H1 (cell line): Measurements from ENCODE around the gene KCNQ1. TPM values are rescaled to one million over a fixed set of nuclear protein-coding genes. Genes with fewer than 3 reads are reported as not detected.
A peak's percentile ranks its signal among the peaks of the same experiment; 100 is the strongest.

ENCODE experiments used
- CTCF ChIA-PET: fragments of 300-600 bp; sonication (Branson Sonifier 250); formaldehyde crosslinking; loops from one replicate; lab custom pipeline; 2021; ENCODE audit not compliant: partially characterized antibody; lab: Charles Lee
- POLR2A ChIA-PET: fragments of 300-600 bp; sonication (Branson Sonifier 250); formaldehyde crosslinking; loops from one replicate; lab custom pipeline; 2021; ENCODE audit warnings: inconsistent platforms; ENCODE audit not compliant: partially characterized antibody; lab: Charles Lee
- DNase-seq, 2 experiments: peaks; one replicate each; pipeline versions ENCODE4 v3.0.0 to v3.0.0-alpha.2; 2010 to 2022; ENCODE audit warnings: low spot score in 2 of 2, low read depth in 1 of 2, mixed read lengths in 1 of 2
- FAIRE-seq: peaks from 2 replicates; lab custom pipeline; 2011; peaks lifted over from hg19 to GRCh38; lab: Jason Lieb, UNC
- H2AFZ ChIP-seq: 2 replicates; pipeline ENCODE4 v1.8.1; 2012; ENCODE audit warnings: low read length, inconsistent platforms
- H2AK5ac ChIP-seq: 2 replicates; pipeline ENCODE4 v1.6.1; 2013; ENCODE audit warnings: low read depth, low read length
- H2BK120ac ChIP-seq: replicated peaks from 2 replicates; pipeline ENCODE3; 2013; ENCODE audit warnings: low read depth, low read length, inconsistent platforms
- H2BK12ac ChIP-seq: 2 replicates; pipeline ENCODE4 v1.6.1; 2013; ENCODE audit warnings: low read depth, low read length
- H2BK15ac ChIP-seq: 2 replicates; pipeline ENCODE4 v1.6.1; 2013; ENCODE audit warnings: low read length
- H2BK20ac ChIP-seq: 2 replicates; pipeline ENCODE4 v1.6.1; 2013; ENCODE audit warnings: low read length
- H2BK5ac ChIP-seq: 2 replicates; pipeline ENCODE4 v1.6.1; 2013; ENCODE audit warnings: low read depth, low read length
- H3K14ac ChIP-seq: 2 replicates; pipeline ENCODE4 v1.6.1; 2013; ENCODE audit warnings: inconsistent platforms; ENCODE audit not compliant: insufficient read length
- H3K18ac ChIP-seq: 2 replicates; pipeline ENCODE4 v1.6.1; 2013; ENCODE audit warnings: low read length; ENCODE audit errors: extremely low read depth
- H3K23ac ChIP-seq: 2 replicates; pipeline ENCODE4 v1.6.1; 2013; ENCODE audit warnings: inconsistent platforms; ENCODE audit not compliant: insufficient read length
- H3K23me2 ChIP-seq: 2 replicates; pipeline ENCODE4 v1.6.1; 2013; ENCODE audit warnings: low read depth, low read length
- H3K27ac ChIP-seq: 2 replicates; pipeline ENCODE4 v1.6.1; 2011; ENCODE audit warnings: low read depth, low read length, inconsistent platforms
- H3K27me3 ChIP-seq, 4 experiments: replicated peaks in 1 of 4; 1 replicate in 1 of 4; 2 replicates in 3 of 4; pipeline versions ENCODE4 v1.6.1 to v1.8.1; 2011 to 2013; ENCODE audit warnings: low read length in 3 of 4, mild to moderate bottlenecking in 3 of 4, inconsistent platforms in 2 of 4, mixed read lengths in 2 of 4, moderate library complexity in 1 of 4; ENCODE audit not compliant: control insufficient read depth in 3 of 4, insufficient read depth in 3 of 4; ENCODE audit errors: extremely low read depth in 1 of 4
- H3K36me3 ChIP-seq, 4 experiments: 2 replicates each; pipeline versions ENCODE4 v1.6.1 to v1.8.1; 2011 to 2013; ENCODE audit warnings: mild to moderate bottlenecking in 4 of 4, low read length in 3 of 4, moderate library complexity in 2 of 4, control low read depth in 1 of 4, inconsistent platforms in 1 of 4; ENCODE audit not compliant: insufficient read depth in 4 of 4, control insufficient read depth in 2 of 4
- H3K4ac ChIP-seq: replicated peaks from 2 replicates; pipeline ENCODE3; 2013; ENCODE audit warnings: low read length, low read depth, mixed read lengths, inconsistent platforms; ENCODE audit not compliant: insufficient read length
- H3K4me1 ChIP-seq, 4 experiments: replicated peaks in 1 of 4; 1 replicate in 1 of 4; 2 replicates in 3 of 4; pipeline versions ENCODE4 v1.6.1 to v1.8.1; 2011 to 2013; ENCODE audit warnings: low read length in 3 of 4, inconsistent platforms in 2 of 4, mixed read lengths in 1 of 4; ENCODE audit not compliant: insufficient read depth in 4 of 4, control insufficient read depth in 3 of 4
- H3K4me2 ChIP-seq, 2 experiments: 2 replicates each; pipeline versions ENCODE4 v1.6.1 to v1.8.1; 2011 to 2013; ENCODE audit warnings: low read depth in 2 of 2, low read length in 2 of 2, control low read depth in 1 of 2, inconsistent platforms in 1 of 2, mild to moderate bottlenecking in 1 of 2; ENCODE audit not compliant: insufficient read depth in 1 of 2
- H3K4me3 ChIP-seq, 4 experiments: fragments of 200-600, 300-600 bp in 1 of 4; sonication (generic), shearing (Covaris generic), sonication (Bioruptor Twin) in 1 of 4; 2 replicates each; pipeline versions ENCODE4 v1.5.1 to v1.8.1; 2011 to 2016; ENCODE audit warnings: low read length in 4 of 4, low read depth in 3 of 4, control low read depth in 2 of 4, inconsistent platforms in 2 of 4, mild to moderate bottlenecking in 2 of 4, mixed read lengths in 1 of 4, moderate library complexity in 1 of 4; ENCODE audit not compliant: insufficient read depth in 2 of 4; ENCODE audit errors: extremely low read depth in 1 of 4
- H3K56ac ChIP-seq: replicated peaks from 2 replicates; pipeline ENCODE3; 2013; ENCODE audit warnings: low read depth, mild to moderate bottlenecking, mixed read lengths, low read length, inconsistent platforms; ENCODE audit not compliant: insufficient read length
- H3K79me1 ChIP-seq: 2 replicates; pipeline ENCODE4 v1.6.1; 2013; ENCODE audit warnings: low read depth, low read length, control low read depth
- H3K79me2 ChIP-seq, 2 experiments: 2 replicates each; pipeline versions ENCODE4 v1.6.1 to v1.8.1; 2012 to 2013; ENCODE audit warnings: low read length in 2 of 2, mild to moderate bottlenecking in 2 of 2, inconsistent platforms in 1 of 2; ENCODE audit not compliant: insufficient read depth in 2 of 2, control insufficient read depth in 1 of 2
- H3K9ac ChIP-seq, 4 experiments: replicated peaks in 1 of 4; 1 replicate in 1 of 4; 2 replicates in 3 of 4; pipeline versions ENCODE4 v1.6.1 to v1.8.1; 2011 to 2013; ENCODE audit warnings: low read depth in 3 of 4, low read length in 3 of 4, control low read depth in 2 of 4, mild to moderate bottlenecking in 2 of 4, moderate library complexity in 2 of 4, inconsistent platforms in 1 of 4; ENCODE audit errors: extremely low read depth in 1 of 4
- H3K9me3 ChIP-seq, 2 experiments: 2 replicates each; pipeline versions ENCODE4 v1.6.1 to v1.8.1; 2012 to 2013; ENCODE audit warnings: mild to moderate bottlenecking in 2 of 2, moderate library complexity in 2 of 2, control low read depth in 1 of 2, inconsistent platforms in 1 of 2, low read depth in 1 of 2, low read length in 1 of 2, mixed read lengths in 1 of 2; ENCODE audit not compliant: insufficient read depth in 2 of 2
- H4K20me1 ChIP-seq, 2 experiments: replicated peaks in 1 of 2; 2 replicates each; pipeline versions ENCODE3 to v1.8.1; 2011 to 2013; ENCODE audit warnings: inconsistent platforms in 2 of 2, low read length in 2 of 2, mild to moderate bottlenecking in 1 of 2; ENCODE audit not compliant: insufficient read depth in 2 of 2, control insufficient read depth in 1 of 2
- H4K5ac ChIP-seq: 2 replicates; pipeline ENCODE4 v1.6.1; 2013; ENCODE audit warnings: low read length, low read depth, mixed read lengths, inconsistent platforms; ENCODE audit not compliant: insufficient read length
- H4K8ac ChIP-seq: 2 replicates; pipeline ENCODE4 v1.8.0; 2013; ENCODE audit warnings: mild to moderate bottlenecking, moderate library complexity, low read length, inconsistent platforms; ENCODE audit not compliant: insufficient read depth; ENCODE audit errors: extremely low read depth
- H4K91ac ChIP-seq: replicated peaks from 2 replicates; pipeline ENCODE3; 2013; ENCODE audit warnings: low read length, mixed read lengths, inconsistent platforms; ENCODE audit not compliant: insufficient read length
- CBX8 ChIP-seq: fragments of 300-800, 300-1000 bp; sonication (generic); IDR thresholded peaks from 2 replicates; pipeline ENCODE4 v1.7.1; 2016; ENCODE audit warnings: low read depth, low read length, borderline replicate concordance
- HDAC2 ChIP-seq, 2 experiments: fragments of 300-600 bp in 1 of 2; sonication (generic) in 1 of 2; IDR thresholded peaks; 2 replicates each; pipeline ENCODE4 v1.6.1; 2011 to 2012; ENCODE audit warnings: low read depth in 2 of 2, low read length in 2 of 2, mild to moderate bottlenecking in 2 of 2, moderate library complexity in 2 of 2, borderline replicate concordance in 1 of 2, inconsistent platforms in 1 of 2
- JUND ChIP-seq: IDR thresholded peaks from 2 replicates; pipeline ENCODE4 v1.6.1; 2011; ENCODE audit warnings: mild to moderate bottlenecking, improper control_type of control experiment, low read length
- NANOG ChIP-seq: IDR thresholded peaks from 2 replicates; pipeline ENCODE4 v1.6.1; 2011; ENCODE audit warnings: low read length, low read depth, mild to moderate bottlenecking, inconsistent platforms; ENCODE audit not compliant: insufficient read depth, poor library complexity, severe bottlenecking
- RBBP5 ChIP-seq: IDR thresholded peaks from 2 replicates; pipeline ENCODE4 v1.7.1; 2012; ENCODE audit warnings: low read depth, mild to moderate bottlenecking, inconsistent platforms, low read length, moderate library complexity, borderline replicate concordance
- TEAD4 ChIP-seq: IDR thresholded peaks from 2 replicates; pipeline ENCODE4 v1.6.1; 2012; ENCODE audit warnings: low read depth, low read length, inconsistent platforms, mixed read lengths
- WGBS, 2 experiments: shearing (Covaris generic) in 1 of 2; methylation state at CpG; one replicate each; pipeline versions ENCODE4 v1.1.6 to v1.1.7; 2013 to 2015; ENCODE audit warnings: low lambda C conversion rate in 2 of 2, mixed read lengths in 2 of 2, inconsistent platforms in 1 of 2, low coverage in 1 of 2, missing lambda C conversion rate in 1 of 2; ENCODE audit not compliant: insufficient replicate concordance in 2 of 2, insufficient coverage in 1 of 2, insufficient read length in 1 of 2; ENCODE audit errors: extremely low coverage in 1 of 2, missing lambda C conversion rate in 1 of 2; 5-methylcytosine and 5-hydroxymethylcytosine counted together
- polyA plus RNA-seq, 7 experiments: library from polyadenylated mRNA; depleted of rRNA in 3 of 7; stranded (reverse) in 5 of 7; unstranded in 2 of 7; fragments of >200 nt in 5 of 7; fragments of 200-250 nt in 2 of 7; gene quantifications; 1 replicate in 5 of 7; 2 replicates in 1 of 7; 4 replicates in 1 of 7; pipeline versions ENCODE4 v1.2.1 to v1.2.3, GENCODE V29; 2011 to 2013; ENCODE audit warnings: missing spikeins in 2 of 7, mixed read lengths in 2 of 7
- total RNA-seq: library from RNA; stranded (reverse); fragmentation: NEBNext Ultra II Directional; extraction: Animal tissue kit (Norgen Biotek cat#: 25700); gene quantifications from 2 replicates; pipeline ENCODE4 v1.2.1, GENCODE V29; 2021
- TF ChIP-seq, protein P1 (sequence below): IDR thresholded peaks from 2 replicates; pipeline ENCODE4 v1.6.1; 2012; ENCODE audit warnings: inconsistent platforms

Gene KCNQ1
- total and polyA plus RNA-seq, 2 of the 8 experiments (the other 6 are each of a cell fraction or from before 2014, with no cell fraction given): 1.9 to 2.0 TPM

GRCh38 chr11:2797121-2797711 lies 352.4 kb downstream of the KCNQ1 start:
- H4K20me1 ChIP-seq: no peaks in the 10 kb centered on the region
- no peak overlapping the region for H3K23ac ChIP-seq
- DNase-seq (peak in 1 of 2 experiments; percentile 47), FAIRE-seq (no peak)
- H2BK12ac ChIP-seq: no peak overlapping the region
- no peak overlapping the region for H2BK15ac ChIP-seq
- H2BK20ac ChIP-seq: no peak overlapping the region
- no peak overlapping the region for H2AK5ac ChIP-seq
- POLR2A ChIA-PET: no interaction called here
- peak overlapping the region; percentile 86; the same call in 1 of the 2 replicates for H4K8ac ChIP-seq
- H3K18ac ChIP-seq: peak overlapping the region; percentile 48; the same call in 1 of the 2 replicates
- no peak overlapping the region for H2AFZ ChIP-seq
- no peaks in the 10 kb centered on the region for H3K79me1 ChIP-seq
- H2BK120ac ChIP-seq: no peak overlapping the region
- H3K14ac ChIP-seq: no peak overlapping the region
- 81% methylated on average over 22 of the region's 25 CpGs; no CpG with 5 or more reads in 1 of the 2 experiments for WGBS, 2 experiments
- H3K4ac ChIP-seq: no peak overlapping the region
- no peak overlapping the region for H2BK5ac ChIP-seq
- H3K56ac ChIP-seq: no peak overlapping the region
- H3K79me2 ChIP-seq: no peaks in the 10 kb centered on the region
- no peak overlapping the region for H3K4me2 ChIP-seq
- peaks cover 0 to under 1% (median 0%) of the 10 kb centered on the region in 4 experiments; a peak in 5 of 7 replicates for H3K4me1 ChIP-seq
- H4K91ac ChIP-seq: no peak overlapping the region
- CTCF ChIA-PET: no interaction called here
- H3K27me3 ChIP-seq: peaks cover 0 to 23% (median 17%) of the 10 kb centered on the region in 4 experiments; a peak in 5 of 7 replicates
- H3K9ac ChIP-seq: no peak overlapping the region
- peaks cover 0 to 4% of the 10 kb centered on the region in 2 experiments; a peak in 1 of 4 replicates for H3K9me3 ChIP-seq
- no peak overlapping the region for H4K5ac ChIP-seq
- no peak overlapping the region for H3K27ac ChIP-seq
- no peak for TF ChIP-seq CBX8
- TF ChIP-seq NANOG: no peak
- no peak for TF ChIP-seq HDAC2 (IDR thresholded peaks at IDR 0.05; ENCODE audit: borderline replicate concordance in 1 of 2, low read depth in 2 of 2, low read length in 2 of 2)
- TF ChIP-seq, protein P1, sequence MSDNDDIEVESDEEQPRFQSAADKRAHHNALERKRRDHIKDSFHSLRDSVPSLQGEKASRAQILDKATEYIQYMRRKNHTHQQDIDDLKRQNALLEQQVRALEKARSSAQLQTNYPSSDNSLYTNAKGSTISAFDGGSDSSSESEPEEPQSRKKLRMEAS: no peak
- no peak for TF ChIP-seq RBBP5
- TF ChIP-seq TEAD4: no peak
- no peak for TF ChIP-seq JUND
- H3K4me3 ChIP-seq: no peak overlapping the region
- no peaks in the 10 kb centered on the region for H3K36me3 ChIP-seq
- peaks cover 4% of the 10 kb centered on the region; the same call in 1 of the 2 replicates for H3K23me2 ChIP-seq
